HepG2 (cell line): ENCODE data around the gene TXNDC9.

Experiments used
- BRCA1 ChIP-seq: sonication (generic); formaldehyde crosslinking; IDR thresholded peaks from 2 replicates; pipeline ENCODE4 v1.4.0; 2020; ENCODE audit warnings: missing genetic modification reagents
- CHD2 ChIP-seq: IDR thresholded peaks from 2 replicates; pipeline ENCODE4 v1.6.1; 2011; ENCODE audit warnings: low read depth, low read length, improper control_type of control experiment
- EZH2 ChIP-seq: conservative IDR thresholded peaks from 2 replicates; pipeline ENCODE4 v1.6.1; 2012; ENCODE audit warnings: mild to moderate bottlenecking, low read depth, low read length, moderate library complexity
- POLR2A ChIP-seq, 2 experiments: IDR thresholded peaks; 2 replicates each; pipeline ENCODE4 v1.6.1; 2011; ENCODE audit warnings: low read depth in 2 of 2, low read length in 2 of 2, mild to moderate bottlenecking in 1 of 2, moderate library complexity in 1 of 2; ENCODE audit not compliant: insufficient read depth in 1 of 2
- POLR2AphosphoS5 ChIP-seq: IDR thresholded peaks from 2 replicates; pipeline ENCODE4 v1.6.1; 2012; ENCODE audit warnings: low read depth, low read length
- ZNF530 ChIP-seq: sonication (generic); formaldehyde crosslinking; IDR thresholded peaks from 2 replicates; pipeline ENCODE4 v1.5.0; 2020; ENCODE audit warnings: low read depth, mild to moderate bottlenecking, missing genetic modification reagents
- TF ChIP-seq, protein P1 (sequence below): sonication (generic); formaldehyde crosslinking; IDR thresholded peaks from 2 replicates; pipeline ENCODE4 v1.5.0; 2020; ENCODE audit warnings: mild to moderate bottlenecking, missing genetic modification reagents, moderate library complexity
- TF ChIP-seq, protein P2 (sequence below): IDR thresholded peaks from 2 replicates; pipeline ENCODE4 v1.6.1; 2012; ENCODE audit warnings: inconsistent platforms

DNA sequence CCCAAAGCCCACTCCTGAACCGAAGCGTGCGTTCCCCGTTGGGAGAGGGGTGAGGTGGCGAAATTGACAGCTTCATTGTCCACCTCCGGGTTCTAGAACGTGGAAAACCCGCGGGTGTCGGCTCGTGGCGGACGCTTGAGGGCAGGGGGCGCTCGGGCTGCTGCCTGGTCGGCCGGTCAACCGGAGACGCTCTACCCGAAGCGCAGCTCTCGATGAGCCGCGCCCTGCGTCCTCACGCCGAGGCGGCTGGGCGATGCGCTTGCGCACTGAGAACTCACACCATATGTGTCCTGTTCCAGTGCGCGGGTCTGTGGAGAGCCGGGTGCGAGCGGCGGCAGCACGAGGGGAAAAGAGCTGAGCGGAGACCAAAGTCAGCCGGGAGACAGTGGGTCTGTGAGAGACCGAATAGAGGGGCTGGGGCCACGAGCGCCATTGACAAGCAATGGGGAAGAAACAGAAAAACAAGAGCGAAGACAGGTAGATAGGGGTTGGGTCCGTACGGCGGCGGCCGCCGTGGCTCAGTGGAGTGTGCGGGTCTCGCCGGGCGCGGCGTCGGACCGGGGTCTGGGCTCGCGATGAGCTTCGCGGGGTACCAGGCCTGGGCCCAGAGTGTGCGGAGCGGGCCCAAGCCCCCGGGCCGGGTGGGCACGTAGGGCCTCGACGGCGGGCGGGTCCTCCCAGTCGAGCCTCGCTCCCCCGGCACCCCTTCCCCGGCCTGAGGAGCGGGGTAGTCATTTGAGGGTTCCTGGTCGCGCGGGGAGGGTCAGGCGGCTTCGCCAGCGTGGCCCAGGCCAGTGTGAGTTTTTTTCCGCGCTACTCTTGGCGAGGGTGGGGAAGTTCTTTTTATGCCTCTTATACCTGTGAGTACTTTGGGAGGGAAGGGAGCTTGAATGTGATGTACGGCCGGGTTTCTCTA is 1.2 kb upstream of the TXNDC9 start, which contains the start of gene EIF5B:
- TF ChIP-seq EZH2, result no peak
- TF ChIP-seq, protein P1, sequence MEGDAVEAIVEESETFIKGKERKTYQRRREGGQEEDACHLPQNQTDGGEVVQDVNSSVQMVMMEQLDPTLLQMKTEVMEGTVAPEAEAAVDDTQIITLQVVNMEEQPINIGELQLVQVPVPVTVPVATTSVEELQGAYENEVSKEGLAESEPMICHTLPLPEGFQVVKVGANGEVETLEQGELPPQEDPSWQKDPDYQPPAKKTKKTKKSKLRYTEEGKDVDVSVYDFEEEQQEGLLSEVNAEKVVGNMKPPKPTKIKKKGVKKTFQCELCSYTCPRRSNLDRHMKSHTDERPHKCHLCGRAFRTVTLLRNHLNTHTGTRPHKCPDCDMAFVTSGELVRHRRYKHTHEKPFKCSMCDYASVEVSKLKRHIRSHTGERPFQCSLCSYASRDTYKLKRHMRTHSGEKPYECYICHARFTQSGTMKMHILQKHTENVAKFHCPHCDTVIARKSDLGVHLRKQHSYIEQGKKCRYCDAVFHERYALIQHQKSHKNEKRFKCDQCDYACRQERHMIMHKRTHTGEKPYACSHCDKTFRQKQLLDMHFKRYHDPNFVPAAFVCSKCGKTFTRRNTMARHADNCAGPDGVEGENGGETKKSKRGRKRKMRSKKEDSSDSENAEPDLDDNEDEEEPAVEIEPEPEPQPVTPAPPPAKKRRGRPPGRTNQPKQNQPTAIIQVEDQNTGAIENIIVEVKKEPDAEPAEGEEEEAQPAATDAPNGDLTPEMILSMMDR (CRISPR knock-in tag), result peak; percentile 98
- TF ChIP-seq, protein P2, sequence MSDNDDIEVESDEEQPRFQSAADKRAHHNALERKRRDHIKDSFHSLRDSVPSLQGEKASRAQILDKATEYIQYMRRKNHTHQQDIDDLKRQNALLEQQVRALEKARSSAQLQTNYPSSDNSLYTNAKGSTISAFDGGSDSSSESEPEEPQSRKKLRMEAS, result peak; percentile 94
- peak; percentile 99 for TF ChIP-seq POLR2AphosphoS5
- 0 out of 2 replicates have a peak, but pooled peaks have one; percentile 77 for TF ChIP-seq ZNF530 (CRISPR knock-in tag)
- no peak for TF ChIP-seq CHD2
- peak; percentile 86 to 93 for TF ChIP-seq POLR2A (IDR thresholded peaks at IDR 0.05; ENCODE audit: insufficient read depth in 1 of 2, low read depth in 2 of 2, low read length in 2 of 2)
- peak; percentile 90 for TF ChIP-seq BRCA1
